ENCODE results near the gene STRBP. TPM values are rescaled to one million over a fixed set of nuclear protein-coding genes. Genes with fewer than 3 reads are reported as not detected.

STRBP gene
- total RNA-seq, 1 experiment from 2014 or later = 96.3 TPM

DNA sequence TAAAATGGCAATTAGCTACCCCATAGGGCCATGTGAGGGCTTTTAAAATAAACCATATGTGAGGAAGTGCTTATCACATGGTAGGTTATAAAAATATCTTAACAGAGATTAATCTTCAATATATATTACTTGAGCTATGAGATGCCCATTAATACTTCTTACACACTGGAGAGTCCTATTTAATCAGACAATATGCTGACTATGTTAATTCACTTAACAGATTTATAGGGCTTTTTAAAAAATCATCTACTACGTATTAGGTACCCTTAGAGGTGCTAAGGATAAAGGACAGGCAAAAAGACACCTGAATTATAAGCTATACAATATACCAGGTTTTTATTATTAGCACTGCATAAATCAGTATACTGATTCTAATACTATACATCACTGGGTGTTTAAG lies 102.6 kb downstream of the STRBP start:
- ChIA-PET CTCF (interaction anchor here (1.9 kb wide), 1 partner anchor 59 kb away, joined by 4 read pairs; no protein-coding TSS in a partner anchor), POLR2A (no interaction called here)
- H3K27ac Mint-ChIP-seq = no peak overlapping the region
- H3K27me3 Mint-ChIP-seq (ENCODE audit: low read depth) = no peaks in the 10 kb centered on the region
- DNase-seq (ENCODE audit: low spot score) (no peak), ATAC-seq (no peak)
- no peak overlapping the region for H3K4me3 Mint-ChIP-seq
- H3K4me1 Mint-ChIP-seq = peaks cover 39% of the 10 kb centered on the region
- TF ChIP-seq OVOL2 (CRISPR knock-in tag; IDR thresholded peaks at IDR 0.05; ENCODE audit: borderline replicate concordance) (no peak), CDX4 (CRISPR knock-in tag; IDR thresholded peaks at IDR 0.05; ENCODE audit: borderline replicate concordance) (no peak), MYBL2 (CRISPR knock-in tag; IDR thresholded peaks at IDR 0.05) (no peak), USF2 (CRISPR knock-in tag; IDR thresholded peaks at IDR 0.05) (no peak), CTCF (IDR thresholded peaks at IDR 0.05) (no peak), SMAD4 (CRISPR knock-in tag; IDR thresholded peaks at IDR 0.05) (no peak)
- TF ChIP-seq, protein P1, sequence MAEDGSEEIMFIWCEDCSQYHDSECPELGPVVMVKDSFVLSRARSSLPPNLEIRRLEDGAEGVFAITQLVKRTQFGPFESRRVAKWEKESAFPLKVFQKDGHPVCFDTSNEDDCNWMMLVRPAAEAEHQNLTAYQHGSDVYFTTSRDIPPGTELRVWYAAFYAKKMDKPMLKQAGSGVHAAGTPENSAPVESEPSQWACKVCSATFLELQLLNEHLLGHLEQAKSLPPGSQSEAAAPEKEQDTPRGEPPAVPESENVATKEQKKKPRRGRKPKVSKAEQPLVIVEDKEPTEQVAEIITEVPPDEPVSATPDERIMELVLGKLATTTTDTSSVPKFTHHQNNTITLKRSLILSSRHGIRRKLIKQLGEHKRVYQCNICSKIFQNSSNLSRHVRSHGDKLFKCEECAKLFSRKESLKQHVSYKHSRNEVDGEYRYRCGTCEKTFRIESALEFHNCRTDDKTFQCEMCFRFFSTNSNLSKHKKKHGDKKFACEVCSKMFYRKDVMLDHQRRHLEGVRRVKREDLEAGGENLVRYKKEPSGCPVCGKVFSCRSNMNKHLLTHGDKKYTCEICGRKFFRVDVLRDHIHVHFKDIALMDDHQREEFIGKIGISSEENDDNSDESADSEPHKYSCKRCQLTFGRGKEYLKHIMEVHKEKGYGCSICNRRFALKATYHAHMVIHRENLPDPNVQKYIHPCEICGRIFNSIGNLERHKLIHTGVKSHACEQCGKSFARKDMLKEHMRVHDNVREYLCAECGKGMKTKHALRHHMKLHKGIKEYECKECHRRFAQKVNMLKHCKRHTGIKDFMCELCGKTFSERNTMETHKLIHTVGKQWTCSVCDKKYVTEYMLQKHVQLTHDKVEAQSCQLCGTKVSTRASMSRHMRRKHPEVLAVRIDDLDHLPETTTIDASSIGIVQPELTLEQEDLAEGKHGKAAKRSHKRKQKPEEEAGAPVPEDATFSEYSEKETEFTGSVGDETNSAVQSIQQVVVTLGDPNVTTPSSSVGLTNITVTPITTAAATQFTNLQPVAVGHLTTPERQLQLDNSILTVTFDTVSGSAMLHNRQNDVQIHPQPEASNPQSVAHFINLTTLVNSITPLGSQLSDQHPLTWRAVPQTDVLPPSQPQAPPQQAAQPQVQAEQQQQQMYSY (CRISPR knock-in tag; IDR thresholded peaks at IDR 0.05) = no peak
- TF ChIP-seq, protein P2, sequence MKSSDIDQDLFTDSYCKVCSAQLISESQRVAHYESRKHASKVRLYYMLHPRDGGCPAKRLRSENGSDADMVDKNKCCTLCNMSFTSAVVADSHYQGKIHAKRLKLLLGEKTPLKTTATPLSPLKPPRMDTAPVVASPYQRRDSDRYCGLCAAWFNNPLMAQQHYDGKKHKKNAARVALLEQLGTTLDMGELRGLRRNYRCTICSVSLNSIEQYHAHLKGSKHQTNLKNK (CRISPR knock-in tag; IDR thresholded peaks at IDR 0.05) = no peak
- TF ChIP-seq, protein P3, sequence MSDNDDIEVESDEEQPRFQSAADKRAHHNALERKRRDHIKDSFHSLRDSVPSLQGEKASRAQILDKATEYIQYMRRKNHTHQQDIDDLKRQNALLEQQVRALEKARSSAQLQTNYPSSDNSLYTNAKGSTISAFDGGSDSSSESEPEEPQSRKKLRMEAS (CRISPR knock-in tag; IDR thresholded peaks at IDR 0.05) = no peak
- no peaks in the 10 kb centered on the region for H3K9me3 Mint-ChIP-seq
- H3K36me3 Mint-ChIP-seq = no peaks in the 10 kb centered on the region

- ChIA-PET CTCF (interaction anchor here (0.8 to 1.9 kb wide), 2 partner anchors 61 to 1373 kb away, joined by 3 to 4 read pairs; no protein-coding TSS in a partner anchor), POLR2A (no interaction called here)
- Mint-ChIP-seq H3K27me3 (ENCODE audit: low read depth) (no peaks in the 10 kb centered on the region), H3K9me3 (no peaks in the 10 kb centered on the region), H3K4me3 (no peak overlapping the region), H3K4me1 (peaks cover 27% of the 10 kb centered on the region), H3K36me3 (no peaks in the 10 kb centered on the region), H3K27ac (no peak overlapping the region)
- ATAC-seq (no peak), DNase-seq (ENCODE audit: low spot score) (no peak)
- TF ChIP-seq RORB (CRISPR knock-in tag; IDR thresholded peaks at IDR 0.05) (no peak), SMAD3 (CRISPR knock-in tag; IDR thresholded peaks at IDR 0.05; ENCODE audit: borderline replicate concordance) (no peak), ZBTB43 (CRISPR knock-in tag; IDR thresholded peaks at IDR 0.05) (no peak), SP1 (CRISPR knock-in tag; conservative IDR thresholded peaks at IDR 0.05) (no peak), FOXK1 (CRISPR knock-in tag; IDR thresholded peaks at IDR 0.05) (no peak), USF2 (CRISPR knock-in tag; IDR thresholded peaks at IDR 0.05) (no peak), CREB1 (CRISPR knock-in tag; IDR thresholded peaks at IDR 0.05) (no peak), EMX1 (CRISPR knock-in tag; IDR thresholded peaks at IDR 0.05) (no peak), JUN (CRISPR knock-in tag; IDR thresholded peaks at IDR 0.05) (no peak), ZNF671 (CRISPR knock-in tag; IDR thresholded peaks at IDR 0.05) (no peak)
- TF ChIP-seq, protein P4, sequence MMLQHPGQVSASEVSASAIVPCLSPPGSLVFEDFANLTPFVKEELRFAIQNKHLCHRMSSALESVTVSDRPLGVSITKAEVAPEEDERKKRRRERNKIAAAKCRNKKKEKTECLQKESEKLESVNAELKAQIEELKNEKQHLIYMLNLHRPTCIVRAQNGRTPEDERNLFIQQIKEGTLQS (CRISPR knock-in tag; conservative IDR thresholded peaks at IDR 0.05) = no peak
- TF ChIP-seq, protein P5, sequence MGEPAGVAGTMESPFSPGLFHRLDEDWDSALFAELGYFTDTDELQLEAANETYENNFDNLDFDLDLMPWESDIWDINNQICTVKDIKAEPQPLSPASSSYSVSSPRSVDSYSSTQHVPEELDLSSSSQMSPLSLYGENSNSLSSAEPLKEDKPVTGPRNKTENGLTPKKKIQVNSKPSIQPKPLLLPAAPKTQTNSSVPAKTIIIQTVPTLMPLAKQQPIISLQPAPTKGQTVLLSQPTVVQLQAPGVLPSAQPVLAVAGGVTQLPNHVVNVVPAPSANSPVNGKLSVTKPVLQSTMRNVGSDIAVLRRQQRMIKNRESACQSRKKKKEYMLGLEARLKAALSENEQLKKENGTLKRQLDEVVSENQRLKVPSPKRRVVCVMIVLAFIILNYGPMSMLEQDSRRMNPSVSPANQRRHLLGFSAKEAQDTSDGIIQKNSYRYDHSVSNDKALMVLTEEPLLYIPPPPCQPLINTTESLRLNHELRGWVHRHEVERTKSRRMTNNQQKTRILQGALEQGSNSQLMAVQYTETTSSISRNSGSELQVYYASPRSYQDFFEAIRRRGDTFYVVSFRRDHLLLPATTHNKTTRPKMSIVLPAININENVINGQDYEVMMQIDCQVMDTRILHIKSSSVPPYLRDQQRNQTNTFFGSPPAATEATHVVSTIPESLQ (CRISPR knock-in tag; IDR thresholded peaks at IDR 0.05) = no peak
- TF ChIP-seq, protein P6, sequence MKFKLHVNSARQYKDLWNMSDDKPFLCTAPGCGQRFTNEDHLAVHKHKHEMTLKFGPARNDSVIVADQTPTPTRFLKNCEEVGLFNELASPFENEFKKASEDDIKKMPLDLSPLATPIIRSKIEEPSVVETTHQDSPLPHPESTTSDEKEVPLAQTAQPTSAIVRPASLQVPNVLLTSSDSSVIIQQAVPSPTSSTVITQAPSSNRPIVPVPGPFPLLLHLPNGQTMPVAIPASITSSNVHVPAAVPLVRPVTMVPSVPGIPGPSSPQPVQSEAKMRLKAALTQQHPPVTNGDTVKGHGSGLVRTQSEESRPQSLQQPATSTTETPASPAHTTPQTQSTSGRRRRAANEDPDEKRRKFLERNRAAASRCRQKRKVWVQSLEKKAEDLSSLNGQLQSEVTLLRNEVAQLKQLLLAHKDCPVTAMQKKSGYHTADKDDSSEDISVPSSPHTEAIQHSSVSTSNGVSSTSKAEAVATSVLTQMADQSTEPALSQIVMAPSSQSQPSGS (CRISPR knock-in tag; IDR thresholded peaks at IDR 0.05; ENCODE audit: borderline replicate concordance, low read depth) = no peak
Observed at GRCh38 chr9:123164285-123164684, 104.1 kb downstream of the STRBP start.
